T-cell (primary cell): ENCODE results near the gene CDK5RAP3. TPM values are rescaled to one million over a fixed set of nuclear protein-coding genes. Genes with fewer than 3 reads are reported as not detected.
"Not testable (repeated sequence)": the region's sequence is repeated elsewhere in the genome, so short reads cannot be mapped to it uniquely, and the experiment has no call there.

Source experiments
- ATAC-seq, 4 experiments: fragments of 200-7000 bp in 3 of 4; fragments of 150-1000 bp in 1 of 4; cut with Tn5 transposase; replicated peaks in 1 of 4; 1 replicate in 3 of 4; 2 replicates in 1 of 4; pipeline ENCODE4 v1.10.0; 2021; ENCODE audit warnings: moderate library complexity in 3 of 4, mild to moderate bottlenecking in 2 of 4, moderate number of reproducible peaks in 1 of 4
- CTCF ChIA-PET, 2 donors: fragments of 300-600 bp; sonication (Branson Sonifier 250); formaldehyde crosslinking; loops; one replicate each; lab custom pipeline; 2022; ENCODE audit warnings: antibody characterized with exemption in 2 of 2; lab: Charles Lee
- POLR2A ChIA-PET, 2 donors: fragments of 300-600 bp; sonication (Branson Sonifier 250); formaldehyde crosslinking; loops; one replicate each; lab custom pipeline; 2022; ENCODE audit warnings: antibody characterized with exemption in 2 of 2; lab: Charles Lee
- DNase-seq, 35 experiments: peaks; one replicate each; pipeline versions ENCODE4 v3.0.0 to v3.0.0-alpha.2; 2013 to 2023
- H3K27ac ChIP-seq: one replicate; pipeline ENCODE4 v1.5.1; 2013; ENCODE audit warnings: low read length
- H3K27me3 ChIP-seq, 2 experiments: replicated peaks in 1 of 2; 1 replicate in 1 of 2; 2 replicates in 1 of 2; pipeline versions ENCODE4 v1.6.1 to v1.7.0; 2013; ENCODE audit warnings: low read length in 1 of 2, mixed read lengths in 1 of 2; ENCODE audit not compliant: control insufficient read depth in 2 of 2, insufficient read depth in 2 of 2; ENCODE audit errors: extremely low read depth in 1 of 2
- H3K36me3 ChIP-seq, 2 donors: 1 replicate in 1 of 2; 2 replicates in 1 of 2; pipeline versions ENCODE4 v1.6.1 to v1.7.0; 2013; ENCODE audit warnings: low read length in 1 of 2; ENCODE audit not compliant: control insufficient read depth in 2 of 2, insufficient read depth in 1 of 2; ENCODE audit errors: extremely low read depth in 1 of 2
- H3K4me1 ChIP-seq, 2 experiments: 1 replicate in 1 of 2; 2 replicates in 1 of 2; pipeline versions ENCODE4 v1.6.1 to v1.7.0; 2013; ENCODE audit warnings: low read length in 2 of 2, mixed read lengths in 1 of 2; ENCODE audit not compliant: insufficient read depth in 2 of 2, control insufficient read depth in 1 of 2; ENCODE audit errors: extremely low read depth in 1 of 2
- H3K4me3 ChIP-seq, 2 donors: 1 replicate in 1 of 2; 2 replicates in 1 of 2; pipeline versions ENCODE4 v1.5.1 to v1.7.0; 2013; ENCODE audit warnings: mild to moderate bottlenecking in 2 of 2, low read length in 1 of 2, moderate library complexity in 1 of 2; ENCODE audit not compliant: control insufficient read depth in 1 of 2; ENCODE audit errors: extremely low read depth in 1 of 2
- H3K9me3 ChIP-seq: 2 replicates; pipeline ENCODE4 v1.7.0; 2013
- H3K27ac Mint-ChIP-seq, 2 donors: one replicate each; pipeline ENCODE4 v1.8.0; 2020 to 2021; ENCODE audit warnings: mild to moderate bottlenecking in 2 of 2, mixed read lengths in 2 of 2
- H3K27me3 Mint-ChIP-seq, 2 donors: one replicate each; pipeline ENCODE4 v1.8.0; 2021 to 2022; ENCODE audit warnings: mixed read lengths in 2 of 2
- H3K36me3 Mint-ChIP-seq: one replicate; pipeline ENCODE4 v1.8.0; 2021; ENCODE audit warnings: mixed read lengths
- H3K4me1 Mint-ChIP-seq, 3 donors: one replicate each; pipeline ENCODE4 v1.8.0; 2020 to 2022; ENCODE audit warnings: mixed read lengths in 3 of 3, mild to moderate bottlenecking in 1 of 3
- H3K4me3 Mint-ChIP-seq, 3 donors: one replicate each; pipeline ENCODE4 v1.8.0; 2020 to 2022; ENCODE audit warnings: mild to moderate bottlenecking in 3 of 3, mixed read lengths in 3 of 3, moderate library complexity in 3 of 3
- H3K9me3 Mint-ChIP-seq, 3 donors: one replicate each; pipeline ENCODE4 v1.8.0; 2020 to 2022; ENCODE audit warnings: mixed read lengths in 3 of 3
- WGBS: methylation state at CpG from one replicate; pipeline ENCODE4 v1.1.5; 2013; ENCODE audit warnings: missing lambda C conversion rate; ENCODE audit not compliant: insufficient coverage; 5-methylcytosine and 5-hydroxymethylcytosine counted together
- total RNA-seq, 35 experiments: library from RNA in 6 of 35; stranded (reverse) in 6 of 35; fragments of 120-200 nt in 1 of 35; gene quantifications; one replicate each; pipeline versions ENCODE4 v1.2.1 to v1.2.4 and lab custom pipeline; 2013 to 2026

CDK5RAP3 gene
- total RNA-seq, 5 donors from 2014 or later (not counting 1 experiment from before 2014, with no cell fraction given) = 247 to 349 (median 318) TPM

DNA sequence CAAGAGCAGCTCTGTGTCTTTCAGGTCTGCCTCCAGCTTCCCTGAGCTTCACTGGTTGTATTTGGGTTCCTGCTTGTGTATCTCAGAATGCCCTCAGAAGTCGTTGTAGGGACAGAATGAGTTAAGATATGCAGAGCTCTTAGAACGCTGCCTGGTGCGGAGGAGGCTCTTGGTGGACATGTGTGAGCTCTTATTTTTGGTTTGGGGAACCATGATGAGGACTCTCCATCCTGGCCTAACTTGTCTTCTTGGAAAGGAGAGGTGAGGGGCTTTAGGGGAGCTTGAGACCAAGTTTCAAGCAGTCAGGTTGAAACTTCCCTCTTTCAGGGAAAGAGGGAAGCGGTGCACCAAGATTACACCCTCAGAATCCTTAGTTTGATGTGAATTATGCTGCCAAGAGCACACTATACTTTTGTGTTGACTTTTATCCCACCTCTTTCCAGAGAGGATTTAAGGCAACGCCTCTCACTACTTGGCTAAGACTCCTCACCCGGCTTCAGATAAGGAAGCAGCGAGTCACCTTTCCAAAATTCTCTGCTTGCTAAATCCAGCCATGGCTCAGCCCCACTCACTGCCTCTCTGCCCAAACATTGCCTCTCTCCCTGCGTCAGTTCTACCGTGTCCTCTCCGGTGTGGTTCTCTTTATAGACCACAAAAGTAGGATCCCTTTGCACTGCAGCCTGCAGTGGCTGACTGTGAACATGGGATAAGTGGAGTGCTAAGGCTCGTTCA, 12.7 kb downstream of the CDK5RAP3 start:
- CTCF ChIA-PET = interaction anchor here in 1 of 2 donors (0.6 kb wide), 1 partner anchor 169 kb away, joined by 3 read pairs; no protein-coding TSS in a partner anchor
- Histone ChIP-seq H3K4me1 (peaks cover 0 to 26% of the 10 kb centered on the region in 2 experiments), H3K36me3 (peaks cover 8 to 52% of the 10 kb centered on the region in 2 donors), H3K4me3 (no peak overlapping the region), H3K9me3 (no peaks in the 10 kb centered on the region), H3K27ac (no peak overlapping the region), H3K27me3 (no peaks in the 10 kb centered on the region)
- DNase-seq (no peak), ATAC-seq (no peak)
- Mint-ChIP-seq H3K27ac (peak overlapping the region; percentile 6 to 45), H3K9me3 (no peaks in the 10 kb centered on the region), H3K36me3 (peaks cover 35% of the 10 kb centered on the region), H3K4me3 (no peak overlapping the region), H3K4me1 (peaks cover 0 to 12% (median 4%) of the 10 kb centered on the region in 3 donors), H3K27me3 (no peaks in the 10 kb centered on the region)
- POLR2A ChIA-PET = no interaction called here
- 96% methylated on average over 9 of the region's 11 CpGs for WGBS

DNA sequence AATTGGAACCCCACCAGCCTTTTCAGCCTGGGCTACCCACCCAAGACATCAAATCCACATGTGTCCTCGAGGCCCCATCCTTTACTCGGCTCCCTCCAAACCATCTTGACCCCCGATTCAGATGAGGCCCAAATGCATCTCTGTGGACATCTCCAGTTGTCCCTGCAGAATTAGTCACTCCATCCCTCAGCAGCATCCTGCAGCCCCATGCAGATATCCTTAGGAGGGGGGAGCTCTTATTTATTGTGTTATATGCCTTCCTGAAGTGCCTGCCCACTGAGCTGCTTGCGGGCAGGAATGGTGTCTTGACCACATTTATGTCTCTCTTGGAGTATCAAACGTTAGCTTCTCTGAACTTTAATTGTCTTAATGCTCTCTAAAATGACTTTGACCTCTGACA, 15.6 kb downstream of the CDK5RAP3 start:
- ChIA-PET POLR2A (no interaction called here), CTCF (no interaction called here)

DNA sequence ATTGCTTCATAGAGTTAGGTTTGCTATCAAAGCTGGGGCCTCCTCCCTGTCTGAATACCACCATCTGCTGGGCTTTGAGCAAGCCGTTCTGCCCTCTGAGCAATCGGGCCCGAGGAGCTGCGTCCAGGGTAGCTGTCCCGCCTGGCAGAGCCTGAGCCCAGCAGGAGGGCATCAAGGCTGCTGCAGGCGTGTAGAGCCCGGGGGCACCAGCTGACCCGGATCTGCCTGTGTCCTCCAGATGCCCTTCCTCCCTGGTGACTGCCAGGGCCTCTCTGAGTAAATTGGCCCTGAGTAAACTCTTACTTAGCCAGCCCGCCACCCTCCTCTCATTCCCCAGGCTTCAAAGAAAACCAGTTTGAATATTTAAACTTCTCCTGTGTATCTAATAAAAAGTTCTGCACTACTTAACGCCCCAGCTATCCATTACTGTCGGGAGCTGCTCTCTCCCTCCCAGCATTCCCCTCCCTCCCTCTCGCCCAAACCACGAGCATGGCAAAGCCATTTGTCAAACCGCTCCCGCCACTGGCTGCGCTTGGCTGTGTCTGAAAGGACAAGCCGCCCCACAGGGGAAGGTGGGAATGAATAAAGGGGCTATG, 16.4 kb downstream of the CDK5RAP3 start:
- Histone ChIP-seq H3K9me3 (no peaks in the 10 kb centered on the region), H3K4me1 (peaks cover 0 to 7% of the 10 kb centered on the region in 2 experiments), H3K27me3 (peaks cover 0 to 8% of the 10 kb centered on the region in 2 experiments), H3K27ac (no peak overlapping the region), H3K36me3 (peaks cover 0 to 16% of the 10 kb centered on the region in 2 donors), H3K4me3 (no peak overlapping the region)
- peaks cover 0 to 6% (median 0%) of the 10 kb centered on the region in 3 donors for H3K4me1 Mint-ChIP-seq
- peaks cover 13% of the 10 kb centered on the region for H3K36me3 Mint-ChIP-seq
- H3K27ac Mint-ChIP-seq = no peak overlapping the region
- ChIA-PET POLR2A (no interaction called here), CTCF (no interaction called here)
- H3K4me3 Mint-ChIP-seq = no peak overlapping the region
- no peak for DNase-seq
- H3K9me3 Mint-ChIP-seq = no peaks in the 10 kb centered on the region
- 88% methylated on average over 11 of the region's 17 CpGs for WGBS
- no peak for ATAC-seq
- no peaks in the 10 kb centered on the region for H3K27me3 Mint-ChIP-seq

More for the DNA sequence above, 15.6 kb downstream of the CDK5RAP3 start:
- Mint-ChIP-seq H3K9me3 (no peaks in the 10 kb centered on the region), H3K27me3 (no peaks in the 10 kb centered on the region), H3K36me3 (peaks cover 16% of the 10 kb centered on the region), H3K27ac (no peak overlapping the region), H3K4me1 (peaks cover 0 to 9% (median 1%) of the 10 kb centered on the region in 3 donors), H3K4me3 (no peak overlapping the region)
- Histone ChIP-seq H3K36me3 (peaks cover 3 to 25% of the 10 kb centered on the region in 2 donors), H3K27me3 (peaks cover 0 to 7% of the 10 kb centered on the region in 2 experiments), H3K9me3 (no peaks in the 10 kb centered on the region), H3K27ac (no peak overlapping the region), H3K4me3 (no peak overlapping the region), H3K4me1 (peaks cover 0 to 15% of the 10 kb centered on the region in 2 experiments)
- 87% methylated on average over 3 of the region's 5 CpGs for WGBS
- ATAC-seq = no peak
- DNase-seq = no peak

DNA sequence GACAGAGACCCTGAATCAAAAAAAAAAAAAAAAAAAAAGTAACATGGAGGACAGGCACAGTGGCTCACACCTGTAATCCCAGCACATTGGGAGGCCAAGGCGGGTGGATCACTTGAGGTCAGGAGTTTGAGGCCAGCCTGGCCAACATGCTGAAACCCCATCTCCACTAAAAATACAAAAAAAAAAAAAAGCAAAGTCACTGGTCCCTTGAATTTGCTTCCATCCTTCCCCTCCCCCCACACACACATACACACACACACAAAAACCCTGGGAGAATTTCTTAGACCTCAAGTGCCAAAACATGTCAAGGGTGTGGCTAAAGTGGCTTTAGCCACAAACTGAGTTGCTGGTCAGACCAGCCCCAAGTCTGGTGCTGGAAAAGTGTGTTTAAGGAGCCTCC, 17.5 kb downstream of the CDK5RAP3 start:
- H3K36me3 ChIP-seq, H3K27ac Mint-ChIP-seq, H3K9me3 ChIP-seq, H3K4me1 Mint-ChIP-seq, H3K4me3 Mint-ChIP-seq, H3K9me3 Mint-ChIP-seq, H3K27ac ChIP-seq, H3K27me3 Mint-ChIP-seq, POLR2A ChIA-PET, DNase-seq, CTCF ChIA-PET, H3K4me3 ChIP-seq, H3K36me3 Mint-ChIP-seq, ATAC-seq, H3K4me1 ChIP-seq: not testable (repeated sequence)
- peaks cover 0 to 11% of the 10 kb centered on the region in 2 experiments for H3K27me3 ChIP-seq
- WGBS = no CpG with 5 or more reads among the region's 1 CpG

DNA sequence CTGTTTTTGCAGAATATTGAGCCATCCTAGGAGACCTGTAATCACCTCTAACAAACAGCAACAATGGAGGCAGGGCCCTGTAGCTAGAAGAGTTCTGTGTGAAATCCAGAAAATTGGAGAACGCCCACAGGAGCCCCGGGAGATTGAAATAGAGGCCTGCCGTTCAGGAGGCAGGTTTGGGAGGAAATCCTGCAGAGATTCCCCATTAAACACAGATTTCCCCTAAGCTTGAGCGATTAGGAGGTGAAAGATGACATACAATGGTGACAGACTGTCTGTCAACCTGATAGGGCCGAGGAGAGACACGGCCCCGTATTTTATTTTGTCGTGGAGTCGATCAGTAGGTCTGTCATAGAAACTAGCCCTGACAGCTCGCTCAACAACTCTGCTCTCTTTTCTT, 18.2 kb downstream of the CDK5RAP3 start:
- H3K27ac Mint-ChIP-seq = no peak overlapping the region
- POLR2A ChIA-PET = no interaction called here
- peaks cover 0 to 13% of the 10 kb centered on the region in 2 experiments for H3K27me3 ChIP-seq
- no peaks in the 10 kb centered on the region for H3K36me3 Mint-ChIP-seq
- no peaks in the 10 kb centered on the region for H3K9me3 Mint-ChIP-seq
- no peak overlapping the region for H3K27ac ChIP-seq
- ATAC-seq (no peak), DNase-seq (no peak)
- peaks cover 0 to 3% of the 10 kb centered on the region in 2 donors for H3K36me3 ChIP-seq
- no peaks in the 10 kb centered on the region for H3K27me3 Mint-ChIP-seq
- no peaks in the 10 kb centered on the region for H3K9me3 ChIP-seq
- CTCF ChIA-PET = no interaction called here
- no peak overlapping the region for H3K4me3 Mint-ChIP-seq
- H3K4me1 ChIP-seq = no peaks in the 10 kb centered on the region
- H3K4me3 ChIP-seq = no peak overlapping the region
- peaks cover 0 to 6% (median 0%) of the 10 kb centered on the region in 3 donors for H3K4me1 Mint-ChIP-seq
- WGBS = 82% methylated on average over 9 of the region's 10 CpGs

DNA sequence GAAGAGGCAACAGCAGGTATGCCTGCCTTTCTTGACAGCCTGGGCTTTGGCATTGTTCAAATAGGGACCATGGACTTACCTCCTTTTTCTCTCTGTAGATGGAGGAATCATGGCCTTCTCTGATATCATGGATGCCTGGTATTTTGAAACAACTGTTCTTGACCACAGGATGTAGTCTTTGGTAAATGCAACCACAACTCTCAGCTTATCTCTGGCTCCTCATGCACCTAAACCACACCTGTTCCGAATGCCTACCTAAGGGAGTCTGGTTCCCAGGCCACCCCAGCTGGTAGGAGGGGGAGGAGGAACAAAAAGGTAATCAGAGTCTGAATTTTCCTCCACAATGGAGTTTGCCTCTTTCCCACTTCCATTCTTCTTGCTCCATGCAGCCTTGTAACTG, 18.8 kb downstream of the CDK5RAP3 start:
- ChIA-PET POLR2A (no interaction called here), CTCF (no interaction called here)
- H3K4me1 Mint-ChIP-seq = peaks cover 0 to 6% (median 0%) of the 10 kb centered on the region in 3 donors
- no peaks in the 10 kb centered on the region for H3K9me3 ChIP-seq
- no peak overlapping the region for H3K27ac ChIP-seq
- H3K4me1 ChIP-seq = no peaks in the 10 kb centered on the region
- H3K36me3 ChIP-seq = no peaks in the 10 kb centered on the region
- H3K4me3 Mint-ChIP-seq = no peak overlapping the region
- H3K27me3 Mint-ChIP-seq = no peaks in the 10 kb centered on the region
- peaks cover 0 to 17% of the 10 kb centered on the region in 2 experiments for H3K27me3 ChIP-seq
- no peaks in the 10 kb centered on the region for H3K36me3 Mint-ChIP-seq
- ATAC-seq = no peak
- DNase-seq = no peak
- no peaks in the 10 kb centered on the region for H3K9me3 Mint-ChIP-seq
- WGBS = no CpG with 5 or more reads among the region's 1 CpG
- H3K4me3 ChIP-seq = no peak overlapping the region
- no peak overlapping the region for H3K27ac Mint-ChIP-seq
